Gastrocnemius medialis (tissue), 4 donors: Measurements from ENCODE around the gene ARSB. TPM values are rescaled to one million over a fixed set of nuclear protein-coding genes. Genes with fewer than 3 reads are reported as not detected.
A peak's percentile ranks its signal among the peaks of the same experiment; 100 is the strongest.

Experiments
- ATAC-seq, 2 donors: fragments of 150-250 bp; one replicate each; pipeline ENCODE4 v1.9.1; 2016
- DNase-seq, 2 donors: peaks; one replicate each; pipeline ENCODE4 v3.0.0-alpha.2; 2019
- H3K27ac ChIP-seq, 4 donors: fragments of 200-600 bp; sonication (generic); 1 replicate in 1 of 4; 2 replicates in 3 of 4; pipeline ENCODE4 v1.5.1; 2016 to 2018; ENCODE audit warnings: mild to moderate bottlenecking in 2 of 4, moderate library complexity in 1 of 4
- H3K27me3 ChIP-seq, 3 donors: fragments of 200-600 bp; sonication (generic) in 2 of 3; 1 replicate in 1 of 3; 2 replicates in 2 of 3; pipeline versions ENCODE4 v1.5.1 to v1.6.0; 2016 to 2019; ENCODE audit warnings: mild to moderate bottlenecking in 1 of 3, moderate library complexity in 1 of 3
- H3K36me3 ChIP-seq, 2 donors: fragments of 200-600 bp; sonication (generic) in 1 of 2; one replicate each; pipeline ENCODE4 v1.5.1; 2017 to 2018
- H3K4me1 ChIP-seq, 2 donors: fragments of 200-600 bp; sonication (generic) in 1 of 2; one replicate each; pipeline ENCODE4 v1.5.1; 2016 to 2017; ENCODE audit warnings: mild to moderate bottlenecking in 2 of 2
- H3K4me3 ChIP-seq, 4 donors: fragments of 200-600 bp; sonication (generic) in 3 of 4; 1 replicate in 1 of 4; 2 replicates in 3 of 4; pipeline ENCODE4 v1.5.1; 2016 to 2019; ENCODE audit warnings: mild to moderate bottlenecking in 2 of 4
- H3K9me3 ChIP-seq, 3 donors: fragments of 200-600 bp; sonication (generic) in 2 of 3; 1 replicate in 1 of 3; 2 replicates in 2 of 3; pipeline ENCODE4 v1.5.1; 2016 to 2019
- CTCF ChIP-seq, 5 experiments: fragments of 450-650 bp in 3 of 5; fragments of 200-600 bp in 2 of 5; sonication (generic) in 2 of 5; IDR thresholded peaks in 4 of 5; conservative IDR thresholded peaks in 1 of 5; 1 replicate in 4 of 5; 2 replicates in 1 of 5; pipeline ENCODE4 v1.5.1; 2016 to 2019; ENCODE audit warnings: antibody characterized with exemption in 5 of 5, mild to moderate bottlenecking in 3 of 5, moderate library complexity in 3 of 5
- POLR2A ChIP-seq, 2 donors: fragments of 450-650 bp; IDR thresholded peaks; one replicate each; pipeline ENCODE4 v1.6.1; 2017; ENCODE audit warnings: antibody characterized with exemption in 2 of 2, mild to moderate bottlenecking in 2 of 2, moderate library complexity in 2 of 2
- in situ Hi-C, 4 donors: fragments of 200-750 bp; cut with MboI; loops; one replicate each; pipeline versions ENCODE4 v1.15.0 to v1.8.0; 2017; ENCODE audit warnings: low sequenced_read_pairs in 4 of 4
- intact Hi-C: fragments of 100-400 bp; cut with DNase I; formaldehyde crosslinking; loops from one replicate; pipeline ENCODE4 v1.15.1; 2023; ENCODE audit warnings: low total_unique reads
- total RNA-seq, 4 donors: library from RNA; depleted of rRNA; stranded (reverse); fragments of >200 nt; gene quantifications; one replicate each; pipeline versions ENCODE4 v1.1.0 to v1.2.3, GENCODE V29; 2016

ARSB gene
- total RNA-seq, 4 donors from 2014 or later: 3.2 to 8.3 (median 5.1) TPM

DNA sequence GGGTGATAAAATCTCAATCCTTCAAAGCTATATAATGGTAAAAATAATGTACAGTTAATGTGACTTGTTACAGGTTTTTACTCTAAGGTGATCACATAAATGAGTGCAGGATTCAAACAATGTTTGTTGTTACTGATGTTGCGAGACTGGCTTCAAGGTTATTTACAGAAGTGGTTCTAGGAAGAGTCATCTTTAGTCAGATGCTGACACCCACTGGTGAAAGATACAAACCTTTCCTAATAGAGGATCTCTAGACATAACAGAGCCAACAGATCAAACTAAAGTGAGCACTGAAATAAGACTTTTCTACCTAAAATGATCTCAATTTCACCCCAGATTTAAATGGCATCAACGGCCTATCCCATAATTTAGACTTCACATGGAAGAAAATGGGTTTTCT is 20.2 kb downstream of the ARSB start:
- H3K4me1 ChIP-seq: no peaks in the 10 kb centered on the region
- no peak for DNase-seq
- H3K27ac ChIP-seq: no peak overlapping the region

GRCh38 chr5:78961743-78962142 is 23.4 kb downstream of the ARSB start:
- Histone ChIP-seq H3K4me3 (no peak overlapping the region), H3K27me3 (no peaks in the 10 kb centered on the region), H3K36me3 (no peaks in the 10 kb centered on the region), H3K4me1 (no peaks in the 10 kb centered on the region), H3K9me3 (no peaks in the 10 kb centered on the region), H3K27ac (no peak overlapping the region)
- no peak for DNase-seq
- in situ Hi-C loops (loop anchor here (5.0 to 25.0 kb wide), 7 partner anchors 57 to 649 kb away; no protein-coding TSS in a partner anchor), intact Hi-C loops (no loop called here)
- ATAC-seq: no peak
- TF ChIP-seq CTCF (IDR thresholded peaks at IDR 0.05 in 4 of 5, conservative IDR thresholded peaks at IDR 0.05 in 1 of 5): no peak
- TF ChIP-seq POLR2A (IDR thresholded peaks at IDR 0.05): no peak

More for the DNA sequence above, 20.2 kb downstream of the ARSB start:
- no peak overlapping the region for H3K4me3 ChIP-seq
- ATAC-seq: peak; percentile 76 to 86
- peak; percentile 18 to 51 (median 41) for TF ChIP-seq CTCF (IDR thresholded peaks at IDR 0.05 in 4 of 5, conservative IDR thresholded peaks at IDR 0.05 in 1 of 5)
- no peak for TF ChIP-seq POLR2A (IDR thresholded peaks at IDR 0.05)
- intact Hi-C loops: loop anchor here (1.0 to 5.0 kb wide), 3 partner anchors 65 to 498 kb away; no protein-coding TSS in a partner anchor
- no peaks in the 10 kb centered on the region for H3K27me3 ChIP-seq
- in situ Hi-C loops: loop anchor here (5.0 to 25.0 kb wide), 7 partner anchors 60 to 653 kb away; no protein-coding TSS in a partner anchor
- no peaks in the 10 kb centered on the region for H3K36me3 ChIP-seq
- H3K9me3 ChIP-seq: no peaks in the 10 kb centered on the region

DNA sequence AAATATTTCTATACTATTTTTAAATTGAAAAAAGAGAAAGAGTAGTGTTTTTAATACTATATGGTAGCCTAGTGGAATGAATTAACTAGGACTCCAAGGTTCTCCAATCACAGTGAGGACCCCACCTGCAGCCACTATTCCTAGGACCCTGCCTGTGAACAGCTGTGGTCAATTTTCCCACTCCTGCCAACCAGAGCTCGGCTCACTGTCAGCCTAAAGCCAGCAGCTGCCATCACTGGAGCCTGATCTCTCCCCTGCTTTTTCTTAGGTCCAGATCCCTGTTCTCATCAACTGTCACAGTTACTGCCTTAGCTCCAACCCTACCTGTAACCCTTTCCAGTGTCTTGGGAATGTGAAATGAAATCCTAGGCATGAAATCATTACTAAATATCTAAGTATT is 25.3 kb downstream of the ARSB start:
- intact Hi-C loops: no loop called here
- ATAC-seq (no peak), DNase-seq (no peak)
- Histone ChIP-seq H3K9me3 (no peaks in the 10 kb centered on the region), H3K36me3 (no peaks in the 10 kb centered on the region), H3K27ac (no peak overlapping the region), H3K27me3 (no peaks in the 10 kb centered on the region), H3K4me3 (no peak overlapping the region), H3K4me1 (no peaks in the 10 kb centered on the region)
- in situ Hi-C loops: loop anchor here (5.0 to 25.0 kb wide), 7 partner anchors 55 to 647 kb away; no protein-coding TSS in a partner anchor
- TF ChIP-seq POLR2A (IDR thresholded peaks at IDR 0.05): no peak
- no peak for TF ChIP-seq CTCF (IDR thresholded peaks at IDR 0.05 in 4 of 5, conservative IDR thresholded peaks at IDR 0.05 in 1 of 5)

DNA sequence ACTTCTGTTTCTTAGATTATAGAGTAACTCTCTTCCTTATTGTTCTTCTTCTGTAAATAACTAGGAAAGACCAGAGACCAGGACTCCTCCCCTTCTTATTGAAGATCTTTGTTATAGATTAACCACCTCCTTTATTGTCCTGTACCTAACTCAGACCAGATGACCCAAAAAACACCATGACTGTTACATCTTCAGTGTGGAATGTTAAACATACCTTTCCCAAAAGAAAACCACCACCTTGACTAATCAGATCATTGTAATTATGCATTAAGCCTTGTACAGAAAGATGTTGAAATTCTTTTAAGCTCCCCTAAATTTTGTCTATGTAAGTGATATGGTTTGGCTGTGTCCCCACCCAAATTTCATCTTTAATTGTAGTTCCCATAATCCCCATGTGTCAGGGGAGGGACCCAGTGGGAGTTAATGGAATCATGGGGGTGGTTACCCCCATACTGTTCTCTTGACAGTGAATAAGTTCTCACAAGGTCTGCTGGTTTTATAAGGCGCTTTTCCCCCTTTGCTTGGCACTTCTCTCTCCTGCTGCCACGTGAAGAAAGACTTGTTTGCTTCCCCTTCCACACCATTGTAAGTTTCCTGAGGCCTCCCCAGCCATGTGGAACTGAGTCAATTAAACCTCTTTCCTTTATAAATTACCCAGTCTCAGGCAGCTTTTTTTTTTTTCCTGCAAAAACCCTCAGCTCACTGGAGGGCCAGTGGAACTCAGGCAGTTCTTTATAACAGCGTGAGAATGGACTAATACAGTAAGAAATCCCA is 26.3 kb downstream of the ARSB start:
- no peaks in the 10 kb centered on the region for H3K36me3 ChIP-seq

More for the DNA sequence above, 26.3 kb downstream of the ARSB start:
- ATAC-seq (no peak), DNase-seq (no peak)
- H3K9me3 ChIP-seq: no peaks in the 10 kb centered on the region
- H3K4me3 ChIP-seq: no peak overlapping the region
- H3K27ac ChIP-seq: no peak overlapping the region
- intact Hi-C loops (no loop called here), in situ Hi-C loops (loop anchor here in 3 of 4 donors (25.0 kb wide), 3 partner anchors 422 to 647 kb away; no protein-coding TSS in a partner anchor)
- no peaks in the 10 kb centered on the region for H3K27me3 ChIP-seq
- H3K4me1 ChIP-seq: no peaks in the 10 kb centered on the region
- TF ChIP-seq CTCF (IDR thresholded peaks at IDR 0.05 in 4 of 5, conservative IDR thresholded peaks at IDR 0.05 in 1 of 5) (no peak), POLR2A (IDR thresholded peaks at IDR 0.05) (no peak)
